ENCODE measurements around the gene TAF11L9.
"Not testable (repeated sequence)": the region's sequence is repeated elsewhere in the genome, so short reads cannot be mapped to it uniquely, and the experiment has no call there.

The TAF11L9 gene

GRCh38 chr5:17594255-17594654, at the start of gene TAF11L9:
TAF11L9 (minus strand) TSS chr5:17594394.
- in situ Hi-C loops (cut with HindIII; ENCODE audit: low sequenced_read_pairs); DNase-seq (ENCODE audit: low read depth); H3K4me3 ChIP-seq (ENCODE audit: low read depth, low read length): not testable (repeated sequence)

GRCh38 chr5:17634160-17634559, 40.0 kb upstream of the TAF11L9 start, which contains the start of gene TAF11L14:
TAF11L14 (plus strand) TSS chr5:17634460.
- in situ Hi-C loops (cut with HindIII; ENCODE audit: low sequenced_read_pairs), result no loop called here
- TF ChIP-seq, protein P1, sequence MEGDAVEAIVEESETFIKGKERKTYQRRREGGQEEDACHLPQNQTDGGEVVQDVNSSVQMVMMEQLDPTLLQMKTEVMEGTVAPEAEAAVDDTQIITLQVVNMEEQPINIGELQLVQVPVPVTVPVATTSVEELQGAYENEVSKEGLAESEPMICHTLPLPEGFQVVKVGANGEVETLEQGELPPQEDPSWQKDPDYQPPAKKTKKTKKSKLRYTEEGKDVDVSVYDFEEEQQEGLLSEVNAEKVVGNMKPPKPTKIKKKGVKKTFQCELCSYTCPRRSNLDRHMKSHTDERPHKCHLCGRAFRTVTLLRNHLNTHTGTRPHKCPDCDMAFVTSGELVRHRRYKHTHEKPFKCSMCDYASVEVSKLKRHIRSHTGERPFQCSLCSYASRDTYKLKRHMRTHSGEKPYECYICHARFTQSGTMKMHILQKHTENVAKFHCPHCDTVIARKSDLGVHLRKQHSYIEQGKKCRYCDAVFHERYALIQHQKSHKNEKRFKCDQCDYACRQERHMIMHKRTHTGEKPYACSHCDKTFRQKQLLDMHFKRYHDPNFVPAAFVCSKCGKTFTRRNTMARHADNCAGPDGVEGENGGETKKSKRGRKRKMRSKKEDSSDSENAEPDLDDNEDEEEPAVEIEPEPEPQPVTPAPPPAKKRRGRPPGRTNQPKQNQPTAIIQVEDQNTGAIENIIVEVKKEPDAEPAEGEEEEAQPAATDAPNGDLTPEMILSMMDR (IDR thresholded peaks at IDR 0.05; ENCODE audit: low read depth, low read length, missing control alignments), result no peak

DNA sequence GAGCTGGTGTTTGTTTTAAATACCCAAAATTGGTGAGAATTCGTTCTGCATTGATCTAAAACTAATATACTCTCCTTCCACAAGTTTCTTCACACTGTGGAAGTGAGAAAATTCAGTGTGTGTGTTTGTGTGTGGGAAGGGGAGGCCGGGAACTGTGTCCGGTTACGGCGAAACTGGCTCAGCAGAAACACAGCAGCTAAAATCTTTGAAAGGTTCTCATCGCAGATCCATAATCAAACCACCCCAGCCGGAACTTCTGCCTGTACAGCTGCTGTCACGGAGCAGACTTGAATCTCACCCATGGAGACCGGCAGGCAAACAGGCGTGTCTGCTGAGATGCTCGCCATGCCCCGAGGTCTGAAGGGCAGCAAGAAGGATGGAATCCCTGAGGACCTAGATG, 37.6 kb upstream of the TAF11L9 start, which contains the start of gene TAF11L13:
TAF11L13 (plus strand) TSS at position 301 of the 400 bp plus-strand sequence.
- DNase-seq (ENCODE audit: low read depth); H3K4me3 ChIP-seq (ENCODE audit: low read depth, low read length); in situ Hi-C loops (cut with HindIII; ENCODE audit: low sequenced_read_pairs): not testable (repeated sequence)

More at GRCh38 chr5:17634160-17634559, 40.0 kb upstream of the TAF11L9 start, which contains the start of gene TAF11L14:
- no peak for DNase-seq (ENCODE audit: low read depth)
- H3K4me3 ChIP-seq (ENCODE audit: low read depth, low read length), result no peak within 1 kb of the TSS

DNA sequence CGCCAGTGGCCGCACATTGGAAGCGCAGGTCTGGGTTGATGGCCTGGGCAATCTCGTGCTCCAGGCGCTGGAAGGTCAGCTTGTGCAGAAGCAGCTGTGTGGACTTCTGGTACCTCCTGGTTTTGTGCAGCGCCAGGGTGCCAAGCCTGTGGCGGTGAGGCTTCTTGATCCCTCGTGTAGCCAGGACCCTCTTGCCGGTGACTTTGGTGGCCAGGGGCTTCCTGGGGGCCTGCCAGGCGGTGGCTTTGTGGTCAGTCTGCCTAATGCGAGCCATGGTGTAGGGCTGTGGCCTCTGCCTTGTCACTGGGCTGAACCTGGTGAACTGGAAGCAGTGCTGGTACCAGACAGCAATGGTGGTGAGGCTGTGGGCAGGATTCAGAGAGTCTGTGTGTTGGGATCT, 31.5 kb upstream of the TAF11L9 start:
- TF ChIP-seq, protein P1 (IDR thresholded peaks at IDR 0.05; ENCODE audit: low read depth, low read length, missing control alignments), result no peak
- no peak overlapping the region for H3K4me3 ChIP-seq (ENCODE audit: low read depth, low read length)
- DNase-seq (ENCODE audit: low read depth), result no peak
- in situ Hi-C loops (cut with HindIII; ENCODE audit: low sequenced_read_pairs), result no loop called here

DNA sequence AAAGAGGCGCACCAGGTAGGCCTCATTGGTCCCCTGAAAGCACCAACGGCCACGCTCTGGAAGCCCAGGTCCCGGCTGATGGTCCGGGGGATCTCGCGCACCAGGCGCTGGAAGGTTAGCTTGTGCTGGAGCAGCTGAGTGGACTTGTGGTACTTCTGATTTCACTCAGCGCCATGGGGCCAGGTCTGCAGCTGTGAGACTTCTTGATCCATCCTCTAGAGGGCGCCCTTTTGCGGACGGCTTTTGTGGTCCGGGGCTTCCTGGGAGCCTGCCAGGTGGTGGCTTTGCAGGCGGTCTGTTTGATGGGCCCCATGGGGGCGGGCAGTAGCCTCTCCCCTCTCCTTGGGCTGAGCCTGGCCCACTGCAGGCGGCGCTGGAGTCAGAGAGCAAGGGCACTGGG, 26.4 kb upstream of the TAF11L9 start:
- in situ Hi-C loops (cut with HindIII; ENCODE audit: low sequenced_read_pairs), result no loop called here
- TF ChIP-seq, protein P1 (IDR thresholded peaks at IDR 0.05; ENCODE audit: low read depth, low read length, missing control alignments), result no peak
- DNase-seq (ENCODE audit: low read depth), result no peak
- H3K4me3 ChIP-seq (ENCODE audit: low read depth, low read length), result no peak overlapping the region

GRCh38 chr5:17619354-17619753, 25.2 kb upstream of the TAF11L9 start:
- H3K4me3 ChIP-seq (ENCODE audit: low read depth, low read length), result no peak overlapping the region
- DNase-seq (ENCODE audit: low read depth), result no peak
- in situ Hi-C loops (cut with HindIII; ENCODE audit: low sequenced_read_pairs), result no loop called here
- TF ChIP-seq, protein P1 (IDR thresholded peaks at IDR 0.05; ENCODE audit: low read depth, low read length, missing control alignments), result no peak

- TF ChIP-seq, protein P1 (IDR thresholded peaks at IDR 0.05; ENCODE audit: low read depth, low read length, missing control alignments), result no peak
- in situ Hi-C loops (cut with HindIII; ENCODE audit: low sequenced_read_pairs), result no loop called here
- DNase-seq (ENCODE audit: low read depth), result no peak
- H3K4me3 ChIP-seq (ENCODE audit: low read depth, low read length), result no peak overlapping the region
Measured at GRCh38 chr5:17614872-17615605, 20.8 kb upstream of the TAF11L9 start.

DNA sequence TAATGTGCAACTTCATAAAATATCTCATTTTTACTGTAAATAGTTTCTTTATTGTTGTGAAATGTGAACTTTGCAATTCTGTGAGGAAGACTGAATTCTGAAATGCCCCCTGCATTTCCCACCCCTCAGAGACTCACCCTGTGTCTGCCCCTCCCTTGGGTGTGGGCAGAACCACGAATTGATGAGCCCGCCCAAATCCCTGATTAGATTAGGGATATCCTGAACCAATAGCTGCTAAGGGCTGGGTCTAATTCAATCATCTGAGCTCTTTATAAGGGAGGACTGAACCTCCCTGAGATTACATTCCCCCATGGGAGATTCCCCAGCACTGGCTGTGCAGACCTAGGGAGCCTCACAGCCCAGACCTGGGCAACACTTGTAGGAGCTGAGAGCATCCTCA, 15.9 kb upstream of the TAF11L9 start, which contains the start of gene TAF11L12:
TAF11L12 (plus strand) TSS at position 301 of the 400 bp plus-strand sequence.
- in situ Hi-C loops (cut with HindIII; ENCODE audit: low sequenced_read_pairs), result not testable (repeated sequence)

DNA sequence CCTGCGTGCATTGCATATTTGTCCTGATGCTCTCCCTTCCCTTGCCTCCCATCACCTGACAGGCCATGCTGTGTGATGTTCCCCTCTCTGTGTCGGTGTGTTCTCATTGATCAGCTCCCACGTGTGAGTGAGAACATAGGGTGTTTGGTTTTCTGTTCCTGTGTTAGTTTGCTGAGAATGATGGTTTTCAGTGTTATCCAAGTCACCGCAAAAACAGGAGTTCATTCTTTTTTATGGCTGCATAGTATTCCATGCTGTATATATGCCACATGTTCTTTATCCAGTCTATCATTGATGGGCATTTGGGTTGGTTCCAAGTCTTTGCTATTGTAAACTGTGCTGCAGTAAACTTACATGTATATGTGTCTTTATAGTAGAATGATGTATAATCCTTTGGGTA, 13.3 kb upstream of the TAF11L9 start:
- DNase-seq (ENCODE audit: low read depth); H3K4me3 ChIP-seq (ENCODE audit: low read depth, low read length); in situ Hi-C loops (cut with HindIII; ENCODE audit: low sequenced_read_pairs): not testable (repeated sequence)

More for the DNA sequence above, 15.9 kb upstream of the TAF11L9 start, which contains the start of gene TAF11L12:
- not testable (repeated sequence) for DNase-seq (ENCODE audit: low read depth); H3K4me3 ChIP-seq (ENCODE audit: low read depth, low read length)

Measured in astrocyte of the cerebellum (primary cell).